ENCODE results near the gene PPARG. TPM values are rescaled to one million over a fixed set of nuclear protein-coding genes. Genes with fewer than 3 reads are reported as not detected.
"Not testable (repeated sequence)": the region's sequence is repeated elsewhere in the genome, so short reads cannot be mapped to it uniquely, and the experiment has no call there.

The PPARG gene
- total and polyA plus RNA-seq, 2 donors (not counting 3 experiments of a cell fraction or from before 2014, with no cell fraction given) = 0.15 to 1.3 TPM

- Histone ChIP-seq H3K4me2 (ENCODE audit: insufficient read depth, low read length) (no peak overlapping the region), H3K9ac (replicated peaks; ENCODE audit: extremely low read depth, insufficient read depth, low read length) (no peak overlapping the region), H3K9me3 (replicated peaks; ENCODE audit: control insufficient read depth, insufficient read depth, low read length) (no peaks in the 10 kb centered on the region), H4K20me1 (replicated peaks; ENCODE audit: control insufficient read depth, extremely low read depth, insufficient read depth, low read length) (no peaks in the 10 kb centered on the region), H3K9me1 (replicated peaks; ENCODE audit: control insufficient read depth, extremely low read depth, insufficient read depth, low read length) (no peaks in the 10 kb centered on the region), H3K27ac (ENCODE audit: insufficient read depth, low read depth, low read length) (no peak overlapping the region), H3K79me2 (ENCODE audit: control insufficient read depth, insufficient read depth, low read length) (no peaks in the 10 kb centered on the region), H3K27me3 (ENCODE audit: control insufficient read depth in 2 of 2, insufficient read depth in 2 of 2, low read length in 2 of 2) (no peaks in the 10 kb centered on the region), H3K36me3 (ENCODE audit: control insufficient read depth in 2 of 2, extremely low read depth in 1 of 2, insufficient read depth in 2 of 2, low read length in 2 of 2) (no peaks in the 10 kb centered on the region), H2AFZ (ENCODE audit: low read depth, low read length) (no peak overlapping the region), H3K4me1 (ENCODE audit: control insufficient read depth, extremely low read depth, insufficient read depth, low read length) (peaks cover 2% of the 10 kb centered on the region), H3K4me3 (replicated peaks in 1 of 3; ENCODE audit: insufficient read depth in 1 of 3, low read depth in 1 of 3, low read length in 3 of 3) (no peak overlapping the region)
- no peak for DNase-seq (ENCODE audit: low read depth, low spot score)
- POLR2A ChIA-PET = no interaction called here
- no peak for FAIRE-seq
- TF ChIP-seq JUN (IDR thresholded peaks at IDR 0.05; ENCODE audit: borderline replicate concordance, insufficient read depth, insufficient read length, low read depth) = no peak
- no peak for TF ChIP-seq POLR2AphosphoS5 (IDR thresholded peaks at IDR 0.05; ENCODE audit: insufficient read depth, low read depth, low read length)
- no peak for TF ChIP-seq POLR2A (IDR thresholded peaks at IDR 0.05; ENCODE audit: low read depth, low read length)
- TF ChIP-seq GATA2 (IDR thresholded peaks at IDR 0.05; ENCODE audit: insufficient read depth, insufficient read length, low read depth, low read length) = no peak
- TF ChIP-seq FOS (IDR thresholded peaks at IDR 0.05; ENCODE audit: borderline replicate concordance, insufficient read depth, low read length) = no peak
- TF ChIP-seq CTCF (IDR thresholded peaks at IDR 0.05; ENCODE audit: extremely low read depth in 1 of 2, insufficient read depth in 1 of 2, low read depth in 1 of 2, low read length in 2 of 2) = no peak
- no peak for TF ChIP-seq EZH2 (IDR thresholded peaks at IDR 0.05; ENCODE audit: borderline replicate concordance, low read depth, low read length, severe bottlenecking)
- TF ChIP-seq MAX (IDR thresholded peaks at IDR 0.05; ENCODE audit: insufficient read depth, insufficient read length) = no peak
- TF ChIP-seq MYC (IDR thresholded peaks at IDR 0.05; ENCODE audit: low read depth, low read length) = no peak
- CTCF ChIA-PET = no interaction called here
- intact Hi-C loops (cut with micrococcal nuclease) (no loop called here), dilution Hi-C loops (cut with MboI; ENCODE audit: extremely low pct_ligation_motif_present, low sequenced_read_pairs) (no loop called here)
- no TSS peak for BruUV-seq (replicated peaks)
Observed at GRCh38 chr3:12456441-12456840, 167.6 kb downstream of the PPARG start.

GRCh38 chr3:12457380-12457779 lies 168.5 kb downstream of the PPARG start:
- DNase-seq (ENCODE audit: low read depth, low spot score); H3K79me2 ChIP-seq (ENCODE audit: control insufficient read depth, insufficient read depth, low read length); H2AFZ ChIP-seq (ENCODE audit: low read depth, low read length); H3K27ac ChIP-seq (ENCODE audit: insufficient read depth, low read depth, low read length); dilution Hi-C loops (cut with MboI; ENCODE audit: extremely low pct_ligation_motif_present, low sequenced_read_pairs); H3K4me2 ChIP-seq (ENCODE audit: insufficient read depth, low read length); H3K4me3 ChIP-seq (replicated peaks in 1 of 3; ENCODE audit: insufficient read depth in 1 of 3, low read depth in 1 of 3, low read length in 3 of 3); H3K9me1 ChIP-seq (replicated peaks; ENCODE audit: control insufficient read depth, extremely low read depth, insufficient read depth, low read length); H3K9ac ChIP-seq (replicated peaks; ENCODE audit: extremely low read depth, insufficient read depth, low read length); H3K4me1 ChIP-seq (ENCODE audit: control insufficient read depth, extremely low read depth, insufficient read depth, low read length); POLR2A ChIA-PET; H3K36me3 ChIP-seq (ENCODE audit: control insufficient read depth in 2 of 2, extremely low read depth in 1 of 2, insufficient read depth in 2 of 2, low read length in 2 of 2); H3K9me3 ChIP-seq (replicated peaks; ENCODE audit: control insufficient read depth, insufficient read depth, low read length); FAIRE-seq; H3K27me3 ChIP-seq (ENCODE audit: control insufficient read depth in 2 of 2, insufficient read depth in 2 of 2, low read length in 2 of 2); H4K20me1 ChIP-seq (replicated peaks; ENCODE audit: control insufficient read depth, extremely low read depth, insufficient read depth, low read length); intact Hi-C loops (cut with micrococcal nuclease); BruUV-seq (replicated peaks): not testable (repeated sequence)
- CTCF ChIA-PET = interaction anchor here (1.2 to 1.4 kb wide), 2 partner anchors 19 to 22 kb away, joined by 3 to 4 read pairs; no protein-coding TSS in a partner anchor

Measured in endothelial cell of umbilical vein (primary cell).